NCI-H128 (cell line): ENCODE data around the gene PLA2G2C.

Experiments used
- DNase-seq: peaks from one replicate; lab custom pipeline; 2025; ENCODE audit not compliant: unreplicated experiment; lab: John Stamatoyannopoulos, UW

PLA2G2C gene

GRCh38 chr1:20158358-20159070, 27.8 kb downstream of the PLA2G2C start:
- DNase-seq, result no peak

GRCh38 chr1:20154301-20154831, 32.0 kb downstream of the PLA2G2C start:
- no peak for DNase-seq

GRCh38 chr1:20153000-20153418, 33.3 kb downstream of the PLA2G2C start:
- no peak for DNase-seq

GRCh38 chr1:20152599-20152930, 33.8 kb downstream of the PLA2G2C start:
- DNase-seq, result no peak

DNA sequence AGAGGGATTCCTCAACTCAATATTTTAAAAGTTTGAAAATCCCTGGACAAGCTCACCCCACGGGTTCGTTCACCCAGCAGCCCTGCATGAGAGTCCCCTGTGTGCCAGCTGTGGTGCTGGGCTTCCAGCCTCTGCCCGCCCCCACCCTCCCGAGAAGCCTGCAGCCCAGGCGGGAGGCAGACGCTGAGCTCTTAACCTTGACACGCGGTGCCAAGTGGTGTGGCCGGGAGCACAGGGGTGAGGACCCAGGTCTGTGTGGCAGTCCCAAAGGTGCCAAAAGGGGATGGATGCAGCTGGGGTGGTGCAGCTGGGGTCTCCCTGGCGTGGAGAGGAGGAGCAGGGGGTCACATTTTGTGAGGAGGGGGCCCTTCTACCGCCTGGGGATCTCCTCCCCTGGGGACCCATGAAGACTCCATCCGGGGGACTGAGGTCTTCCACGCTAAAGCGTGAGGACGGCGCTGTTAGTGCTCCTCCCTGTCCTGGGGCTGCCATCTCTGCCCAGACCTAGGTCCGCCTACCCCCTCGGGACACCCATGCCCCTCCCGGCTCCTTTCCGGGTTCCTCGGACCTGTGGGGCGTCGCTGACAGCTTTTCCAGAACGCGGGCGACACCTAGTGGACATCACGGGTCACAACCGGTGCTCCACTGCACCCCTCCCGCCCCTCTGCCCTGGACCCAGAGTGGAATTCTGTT, 34.3 kb downstream of the PLA2G2C start:
- DNase-seq, result peak; percentile 36

GRCh38 chr1:20150969-20151368, 35.3 kb downstream of the PLA2G2C start:
- DNase-seq, result no peak

DNA sequence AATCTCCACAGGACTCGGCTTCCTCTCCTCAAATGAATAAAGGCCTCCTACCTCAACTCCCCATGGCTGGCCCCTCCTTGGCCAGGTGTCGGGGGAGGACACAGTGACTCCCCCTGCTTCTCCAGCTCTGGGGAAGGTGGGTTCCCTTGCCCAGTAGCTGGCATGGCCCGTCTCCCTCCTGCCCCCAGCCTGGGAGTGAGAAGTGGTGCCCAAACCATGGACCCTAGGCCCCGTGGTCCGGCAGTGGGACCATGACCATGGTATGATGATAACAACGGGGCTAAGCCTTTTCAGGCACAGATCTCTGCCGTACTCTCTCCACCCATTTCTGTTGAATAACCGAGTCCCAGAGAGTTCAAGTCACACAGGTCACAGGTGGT, 36.0 kb downstream of the PLA2G2C start:
- no peak for DNase-seq

- no peak for DNase-seq
Observed at GRCh38 chr1:20149601-20150325, 36.6 kb downstream of the PLA2G2C start.

- DNase-seq, result no peak
Observed at GRCh38 chr1:20148571-20149500, 37.5 kb downstream of the PLA2G2C start.

- no peak for DNase-seq
Observed at GRCh38 chr1:20147846-20148570, 38.3 kb downstream of the PLA2G2C start.

DNA sequence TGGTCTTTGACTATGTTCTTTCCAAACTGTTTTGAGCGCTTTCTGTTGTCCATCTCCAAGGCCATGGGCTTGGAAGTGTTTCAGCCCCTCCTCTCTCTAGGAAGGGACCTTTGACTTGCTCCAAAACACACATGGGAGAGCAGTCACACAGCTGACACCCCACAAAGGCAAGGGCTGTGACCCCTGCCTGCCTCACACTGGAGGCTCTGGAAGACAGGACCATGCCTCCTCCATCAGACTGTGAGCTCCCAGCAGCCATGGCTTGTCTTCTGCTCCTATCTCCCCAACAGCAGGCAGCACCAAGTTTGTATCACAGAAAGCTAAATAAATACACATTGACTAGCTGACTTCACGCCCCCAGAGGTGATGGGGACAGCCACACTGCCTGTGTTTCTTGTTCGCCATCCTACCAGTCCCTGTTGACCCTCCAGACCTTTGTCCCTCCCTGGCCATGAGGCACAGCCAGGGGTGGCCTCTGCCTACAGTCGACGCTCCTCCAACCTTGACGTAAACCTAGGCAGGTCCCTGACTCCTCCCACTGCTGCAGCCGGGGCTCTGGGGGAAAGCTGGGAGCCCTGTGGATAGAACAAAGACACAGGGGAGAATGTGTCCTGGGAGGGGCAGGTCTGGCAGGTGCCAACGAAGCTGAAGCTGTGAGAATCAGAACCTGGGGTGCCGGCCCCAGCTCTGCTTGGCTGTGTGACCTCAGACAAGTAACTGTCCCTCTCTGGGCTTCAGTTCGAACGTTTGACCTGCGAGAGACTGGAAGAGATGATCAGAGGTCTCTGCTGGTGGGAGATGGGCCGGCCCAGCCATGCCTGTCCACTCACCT, 42.4 kb downstream of the PLA2G2C start:
- DNase-seq, result no peak

GRCh38 chr1:20143318-20143717, 43.0 kb downstream of the PLA2G2C start:
- no peak for DNase-seq

DNA sequence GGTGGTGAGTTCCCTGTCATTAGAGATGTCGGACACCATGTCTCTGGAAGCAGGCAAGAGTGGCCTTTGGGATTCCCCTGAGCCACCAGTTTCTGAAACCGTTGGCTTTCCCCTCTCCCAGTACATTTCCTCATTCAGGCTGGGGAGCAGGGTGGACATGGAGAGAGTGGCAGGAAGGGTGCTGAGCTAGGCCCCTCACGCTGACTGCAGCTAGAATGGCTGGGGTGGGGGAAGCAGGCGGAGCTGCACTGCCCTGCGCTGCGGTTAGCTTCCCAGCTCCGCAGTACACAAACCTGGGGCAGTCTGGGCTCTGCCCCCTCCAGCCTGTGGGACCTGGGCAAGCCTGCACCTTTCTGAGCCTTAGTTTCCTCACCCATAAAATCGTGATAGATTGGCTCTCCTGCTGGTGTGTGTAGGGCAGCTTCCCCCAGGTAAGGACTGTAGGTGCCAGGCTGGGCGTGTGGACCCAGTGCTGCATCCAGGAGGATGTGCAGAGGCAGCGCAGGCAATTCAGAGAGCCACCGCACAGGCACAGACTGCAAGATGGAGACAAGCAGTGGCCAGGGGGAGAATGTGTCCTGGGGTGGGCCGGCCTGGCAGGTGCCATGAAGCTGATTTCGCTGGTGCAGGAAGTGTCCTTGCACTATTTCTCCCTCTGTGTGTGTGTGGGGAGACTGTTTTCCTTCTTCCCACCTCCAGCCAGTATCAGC, 44.2 kb downstream of the PLA2G2C start:
- no peak for DNase-seq

DNA sequence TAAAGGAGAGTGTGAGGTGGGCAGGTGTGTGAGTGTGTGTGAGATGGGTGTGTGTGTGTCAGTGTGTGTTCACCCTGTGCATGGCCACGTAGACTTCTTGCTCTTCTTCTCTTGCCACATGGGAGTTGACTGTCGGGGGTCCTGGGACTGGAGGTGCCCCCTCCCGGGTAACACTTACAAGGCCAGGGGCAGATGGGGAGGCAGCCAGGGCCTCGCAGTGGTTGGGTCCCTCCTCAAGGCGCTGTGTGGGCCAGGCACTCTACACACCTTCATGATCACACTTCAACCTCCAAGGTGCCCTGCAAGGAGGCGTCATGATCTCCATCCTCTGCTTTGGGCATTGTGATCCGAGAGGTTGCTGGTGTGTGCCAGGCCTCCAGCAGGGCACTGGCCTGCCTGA, 44.9 kb downstream of the PLA2G2C start:
- DNase-seq, result no peak

DNA sequence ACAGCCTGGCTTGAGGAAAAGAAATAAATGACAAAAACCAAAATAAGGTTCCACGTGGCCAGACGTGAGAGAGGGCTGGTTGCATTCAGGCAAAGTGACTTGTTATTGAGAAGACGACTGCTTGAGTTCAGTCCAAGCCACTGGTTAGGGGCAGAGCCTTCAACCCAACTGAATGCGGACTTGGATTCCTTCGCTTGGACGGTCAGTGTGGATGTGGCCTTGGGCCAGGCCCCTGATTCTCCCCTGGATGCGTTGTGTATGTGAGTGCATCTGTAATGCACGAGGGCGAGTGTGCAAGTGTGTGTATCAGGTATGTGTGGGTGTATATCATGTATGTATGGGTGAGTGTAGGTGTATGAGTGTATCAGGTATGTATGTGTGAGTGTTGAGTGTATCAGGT, 45.3 kb downstream of the PLA2G2C start:
- no peak for DNase-seq

- no peak for DNase-seq
Observed at GRCh38 chr1:20139776-20140612, 46.3 kb downstream of the PLA2G2C start.

DNA sequence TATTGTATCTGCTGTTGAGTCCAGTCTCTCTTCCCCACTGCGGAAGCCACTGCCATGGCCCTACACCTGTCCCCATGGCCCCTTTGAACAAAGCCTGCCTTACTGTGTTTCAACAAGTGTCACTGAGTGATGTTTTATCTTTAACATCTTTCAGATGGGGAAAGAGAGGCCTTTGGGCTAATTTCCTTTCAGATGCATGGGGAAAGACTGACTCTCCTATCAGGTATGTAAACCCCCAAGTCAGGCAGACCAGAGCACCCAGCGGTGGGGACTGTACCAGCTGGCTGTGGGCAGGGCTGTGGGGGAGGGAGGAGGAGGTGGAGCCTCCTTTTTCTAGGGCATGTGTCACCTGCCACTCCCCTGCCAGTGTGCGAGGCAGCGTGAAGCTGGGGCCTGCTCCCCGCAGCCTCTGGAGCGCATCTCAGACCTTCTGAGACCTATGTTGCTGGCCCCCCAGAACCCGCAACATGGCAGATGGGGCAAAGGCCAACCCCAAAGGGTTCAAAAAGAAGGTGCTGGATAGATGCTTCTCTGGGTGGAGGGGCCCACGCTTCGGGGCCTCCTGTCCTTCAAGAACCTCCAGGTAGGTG, 47.3 kb downstream of the PLA2G2C start, which contains the start of gene PLA2G2F:
TSS of gene PLA2G2F (plus strand) at position 363 of the 590 bp plus-strand sequence. CDS start at position 468, 105 bp downstream.
- no peak for DNase-seq
